Mesenchymal stem cell (in vitro differentiated cells and primary cell): ENCODE measurements around the gene IRAK1BP1.
"Not testable (repeated sequence)": the region's sequence is repeated elsewhere in the genome, so short reads cannot be mapped to it uniquely, and the experiment has no call there.

Source experiments
- DNase-seq: peaks from one replicate; pipeline ENCODE4 v3.0.0-alpha.2; 2013
- H2AFZ ChIP-seq: one replicate; pipeline ENCODE4 v1.6.1; 2013; ENCODE audit warnings: low read depth, mild to moderate bottlenecking, control low read depth, inconsistent platforms, low read length, moderate library complexity
- H2AK5ac ChIP-seq: 2 replicates; pipeline ENCODE4 v1.6.1; 2013; ENCODE audit warnings: low read length, moderate library complexity, mild to moderate bottlenecking, inconsistent platforms; ENCODE audit not compliant: severe bottlenecking
- H2BK120ac ChIP-seq: one replicate; pipeline ENCODE4 v1.6.1; 2013; ENCODE audit warnings: low read depth, mild to moderate bottlenecking, inconsistent platforms, low read length, moderate library complexity
- H2BK12ac ChIP-seq, 2 experiments: one replicate each; pipeline ENCODE4 v1.6.1; 2013; ENCODE audit warnings: inconsistent platforms in 2 of 2, low read length in 2 of 2, mild to moderate bottlenecking in 2 of 2, moderate library complexity in 2 of 2, control low read depth in 1 of 2
- H2BK15ac ChIP-seq: one replicate; pipeline ENCODE4 v1.6.1; 2013; ENCODE audit warnings: mild to moderate bottlenecking, low read depth, inconsistent platforms; ENCODE audit not compliant: poor library complexity, severe bottlenecking
- H2BK5ac ChIP-seq: 2 replicates; pipeline ENCODE4 v1.6.1; 2013; ENCODE audit warnings: low read depth, mild to moderate bottlenecking, low read length, control low read depth, inconsistent platforms; ENCODE audit not compliant: poor library complexity, severe bottlenecking
- H3K14ac ChIP-seq, 2 experiments: one replicate each; pipeline ENCODE4 v1.6.1; 2013; ENCODE audit warnings: inconsistent platforms in 2 of 2, low read length in 2 of 2, control low read depth in 1 of 2, mild to moderate bottlenecking in 1 of 2, moderate library complexity in 1 of 2
- H3K18ac ChIP-seq, 2 experiments: one replicate each; pipeline ENCODE4 v1.6.1; 2013; ENCODE audit warnings: inconsistent platforms in 2 of 2, low read length in 2 of 2, control low read depth in 1 of 2, low read depth in 1 of 2, mild to moderate bottlenecking in 1 of 2
- H3K23ac ChIP-seq, 2 experiments: one replicate each; pipeline ENCODE4 v1.6.1; 2013; ENCODE audit warnings: inconsistent platforms in 2 of 2, low read length in 2 of 2, mild to moderate bottlenecking in 2 of 2, moderate library complexity in 2 of 2, control low read depth in 1 of 2
- H3K27ac ChIP-seq: 2 replicates; pipeline ENCODE4 v1.5.1; 2013; ENCODE audit warnings: mild to moderate bottlenecking, moderate library complexity, low read length, control low read depth, inconsistent platforms; ENCODE audit not compliant: poor library complexity, severe bottlenecking
- H3K27me3 ChIP-seq, 2 experiments: 2 replicates each; pipeline versions ENCODE4 v1.6.1 to v1.7.0; 2013; ENCODE audit warnings: low read length in 2 of 2, mild to moderate bottlenecking in 2 of 2, moderate library complexity in 2 of 2, control low read depth in 1 of 2, inconsistent platforms in 1 of 2; ENCODE audit not compliant: control insufficient read depth in 1 of 2, insufficient read depth in 1 of 2
- H3K36me3 ChIP-seq, 2 experiments: 2 replicates each; pipeline versions ENCODE4 v1.6.1 to v1.7.0; 2013; ENCODE audit warnings: low read length in 2 of 2, control low read depth in 1 of 2, inconsistent platforms in 1 of 2, low read depth in 1 of 2, mild to moderate bottlenecking in 1 of 2; ENCODE audit not compliant: insufficient read depth in 2 of 2, control insufficient read depth in 1 of 2
- H3K4ac ChIP-seq, 2 experiments: one replicate each; pipeline ENCODE4 v1.6.1; 2013; ENCODE audit warnings: inconsistent platforms in 2 of 2, low read length in 2 of 2, mild to moderate bottlenecking in 2 of 2, moderate library complexity in 2 of 2, control low read depth in 1 of 2, low read depth in 1 of 2
- H3K4me1 ChIP-seq: 2 replicates; pipeline ENCODE4 v1.6.1; 2013; ENCODE audit warnings: low read depth, low read length, control low read depth; ENCODE audit not compliant: control insufficient read depth, insufficient read depth
- H3K4me2 ChIP-seq: 2 replicates; pipeline ENCODE4 v1.6.1; 2013; ENCODE audit warnings: low read length, mild to moderate bottlenecking, inconsistent platforms; ENCODE audit not compliant: poor library complexity, severe bottlenecking
- H3K4me3 ChIP-seq, 2 experiments: 2 replicates each; pipeline versions ENCODE4 v1.5.1 to v1.7.0; 2013; ENCODE audit warnings: low read length in 2 of 2, mild to moderate bottlenecking in 2 of 2, control low read depth in 1 of 2, low read depth in 1 of 2; ENCODE audit not compliant: insufficient read depth in 1 of 2
- H3K79me1 ChIP-seq: replicated peaks from 2 replicates; pipeline ENCODE4 v1.6.1; 2013; ENCODE audit warnings: mild to moderate bottlenecking, control low read depth, low read length, inconsistent platforms; ENCODE audit not compliant: poor library complexity, severe bottlenecking
- H3K9ac ChIP-seq: 2 replicates; pipeline ENCODE4 v1.7.0; 2013; ENCODE audit warnings: mild to moderate bottlenecking, low read length, moderate library complexity
- H3K9me3 ChIP-seq: 2 replicates; pipeline ENCODE4 v1.7.0; 2013; ENCODE audit warnings: mild to moderate bottlenecking, low read length; ENCODE audit not compliant: control insufficient read depth
- H4K8ac ChIP-seq: one replicate; pipeline ENCODE4 v1.6.1; 2013; ENCODE audit warnings: inconsistent platforms, mild to moderate bottlenecking, low read length, moderate library complexity
- H4K91ac ChIP-seq: one replicate; pipeline ENCODE4 v1.6.1; 2013; ENCODE audit warnings: mild to moderate bottlenecking, low read length, inconsistent platforms
- whole genome bisulfite sequencing: methylation state at CpG from one replicate; pipeline ENCODE4 v1.1.7; 2013; ENCODE audit warnings: mixed read lengths; 5-methylcytosine and 5-hydroxymethylcytosine counted together

The IRAK1BP1 gene

DNA sequence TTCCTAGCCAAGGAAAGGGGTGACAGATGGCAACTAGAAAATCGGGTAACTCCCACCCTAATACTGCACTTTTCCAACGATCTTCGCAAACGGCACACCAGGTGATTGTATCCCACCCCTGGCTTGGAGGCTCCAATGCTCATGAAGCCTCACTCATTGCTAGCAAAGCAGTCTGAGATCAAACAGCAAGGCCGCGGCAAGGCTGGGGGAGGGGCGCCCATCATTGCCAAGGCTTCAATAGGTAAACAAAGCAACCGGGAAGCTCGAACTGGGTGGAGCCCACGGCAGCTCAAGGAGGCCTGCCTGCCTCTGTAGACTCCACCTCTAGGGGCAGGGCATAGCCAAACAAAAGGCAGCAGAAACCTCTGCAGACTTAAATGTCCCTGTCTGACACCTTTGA lies 53.8 kb downstream of the IRAK1BP1 start:
- H3K9ac ChIP-seq, H2AFZ ChIP-seq, H3K4me3 ChIP-seq, H3K27me3 ChIP-seq, H2AK5ac ChIP-seq, H3K14ac ChIP-seq, H2BK15ac ChIP-seq, DNase-seq, H4K91ac ChIP-seq, H2BK12ac ChIP-seq, H2BK5ac ChIP-seq, H3K23ac ChIP-seq, H4K8ac ChIP-seq, H3K4me1 ChIP-seq, H3K79me1 ChIP-seq, H3K36me3 ChIP-seq, H3K4ac ChIP-seq, H3K18ac ChIP-seq, H3K27ac ChIP-seq, H3K4me2 ChIP-seq, H2BK120ac ChIP-seq: not testable (repeated sequence)
- WGBS = 95% methylated on average over 10 of the region's 10 CpGs
- H3K9me3 ChIP-seq = peaks cover 37% of the 10 kb centered on the region

DNA sequence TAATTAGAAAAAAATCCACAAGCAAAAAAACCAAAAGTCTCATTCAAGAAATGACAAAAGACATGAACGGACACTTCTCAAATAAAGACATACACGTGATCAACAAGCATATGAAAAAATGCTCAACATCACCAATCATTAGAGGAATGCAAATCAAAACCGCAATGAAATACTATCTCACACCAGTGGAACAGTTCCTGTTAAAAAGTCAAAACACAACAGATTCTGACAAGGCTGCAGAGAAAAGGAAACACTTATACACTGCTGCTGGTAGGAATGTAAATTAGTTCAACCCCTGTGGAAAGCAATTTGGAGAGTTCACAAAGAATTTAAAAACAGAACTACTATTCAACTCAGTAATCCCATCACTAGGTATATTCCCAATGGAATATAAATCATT lies 58.0 kb downstream of the IRAK1BP1 start:
- no peak overlapping the region for H3K18ac ChIP-seq
- H3K4me1 ChIP-seq = no peaks in the 10 kb centered on the region
- no peak overlapping the region for H2BK12ac ChIP-seq
- no peak for DNase-seq
- no peak overlapping the region for H3K4ac ChIP-seq
- H2AK5ac ChIP-seq = no peak overlapping the region
- H4K91ac ChIP-seq = no peak overlapping the region
- H3K4me2 ChIP-seq = no peak overlapping the region
- no peak overlapping the region for H3K14ac ChIP-seq
- 82% methylated on average over 3 of the region's 3 CpGs for WGBS
- H2BK15ac ChIP-seq = no peak overlapping the region
- H3K27me3 ChIP-seq = no peaks in the 10 kb centered on the region
- no peak overlapping the region for H2BK5ac ChIP-seq
- no peak overlapping the region for H3K9ac ChIP-seq
- no peaks in the 10 kb centered on the region for H3K79me1 ChIP-seq
- no peak overlapping the region for H4K8ac ChIP-seq
- no peak overlapping the region for H3K23ac ChIP-seq
- H3K27ac ChIP-seq = no peak overlapping the region
- H3K4me3 ChIP-seq = no peak overlapping the region
- peaks cover 13% of the 10 kb centered on the region for H3K9me3 ChIP-seq
- no peak overlapping the region for H2AFZ ChIP-seq
- no peak overlapping the region for H2BK120ac ChIP-seq
- no peaks in the 10 kb centered on the region for H3K36me3 ChIP-seq

DNA sequence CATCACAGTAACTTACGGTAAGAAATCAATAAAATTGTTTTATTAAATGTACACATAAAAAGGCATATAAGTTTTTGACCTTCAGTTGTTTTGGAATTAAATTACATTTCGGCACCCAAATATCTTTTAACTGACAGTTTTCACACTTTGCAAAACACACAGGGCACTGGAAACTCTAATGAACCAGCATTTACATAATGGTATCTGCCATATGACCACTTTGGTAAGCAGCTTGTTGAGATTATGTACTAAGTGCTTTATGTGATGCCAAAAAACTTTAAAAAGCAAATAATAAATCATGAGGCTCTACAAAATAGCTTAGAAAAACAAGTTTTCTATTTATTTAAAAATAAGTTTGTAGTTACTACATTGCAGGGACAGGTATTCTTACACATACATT lies 68.2 kb downstream of the IRAK1BP1 start:
- H3K27ac ChIP-seq = no peak overlapping the region
- H4K91ac ChIP-seq = no peak overlapping the region
- H2BK5ac ChIP-seq = no peak overlapping the region
- H3K14ac ChIP-seq = no peak overlapping the region
- WGBS = no CpG with 5 or more reads among the region's 2 CpGs
- no peak overlapping the region for H3K4me2 ChIP-seq
- H2AFZ ChIP-seq = no peak overlapping the region
- no peak overlapping the region for H2AK5ac ChIP-seq
- DNase-seq = no peak
- H3K9ac ChIP-seq = no peak overlapping the region
- H3K4me1 ChIP-seq = no peaks in the 10 kb centered on the region
- H3K27me3 ChIP-seq = no peaks in the 10 kb centered on the region
- H3K79me1 ChIP-seq = peaks cover under 1% of the 10 kb centered on the region
- H3K18ac ChIP-seq = no peak overlapping the region
- H2BK12ac ChIP-seq = no peak overlapping the region
- peaks cover 3 to 33% of the 10 kb centered on the region in 2 experiments for H3K36me3 ChIP-seq
- no peak overlapping the region for H4K8ac ChIP-seq
- no peak overlapping the region for H3K23ac ChIP-seq
- no peak overlapping the region for H2BK15ac ChIP-seq
- H3K4me3 ChIP-seq = no peak overlapping the region
- H3K9me3 ChIP-seq = peaks cover 6% of the 10 kb centered on the region
- H2BK120ac ChIP-seq = no peak overlapping the region
- H3K4ac ChIP-seq = no peak overlapping the region

DNA sequence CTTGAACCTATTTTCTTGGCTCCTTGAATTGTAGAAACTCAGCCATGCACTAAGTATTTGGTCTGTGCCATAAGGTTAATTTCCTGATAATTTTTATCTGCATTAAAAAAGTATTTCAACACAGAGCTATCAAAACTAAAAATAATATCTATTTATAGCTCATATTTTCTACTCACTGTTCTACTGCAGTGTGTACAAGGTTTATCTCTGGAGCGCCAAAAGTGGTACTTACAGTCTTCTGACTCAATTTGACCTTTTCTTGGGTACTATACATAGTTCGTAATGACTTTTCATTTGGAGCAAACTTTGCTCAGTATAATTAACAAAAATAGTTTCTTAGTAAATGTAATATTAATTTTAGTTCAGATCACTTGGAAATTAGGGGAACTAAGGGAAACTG lies 69.2 kb downstream of the IRAK1BP1 start:
- no peak overlapping the region for H2AK5ac ChIP-seq
- peaks cover 6% of the 10 kb centered on the region for H3K9me3 ChIP-seq
- no peak overlapping the region for H2AFZ ChIP-seq
- H2BK5ac ChIP-seq = no peak overlapping the region
- WGBS = 100% methylated on average over 1 of the region's 2 CpGs
- no peak overlapping the region for H3K27ac ChIP-seq
- DNase-seq = no peak
- no peak overlapping the region for H4K91ac ChIP-seq
- H3K18ac ChIP-seq = no peak overlapping the region
- H2BK12ac ChIP-seq = no peak overlapping the region
- H3K27me3 ChIP-seq = no peaks in the 10 kb centered on the region
- no peak overlapping the region for H3K4me3 ChIP-seq
- no peak overlapping the region for H4K8ac ChIP-seq
- no peak overlapping the region for H2BK120ac ChIP-seq
- no peak overlapping the region for H3K4me2 ChIP-seq
- no peaks in the 10 kb centered on the region for H3K4me1 ChIP-seq
- no peak overlapping the region for H3K4ac ChIP-seq
- peaks cover 3 to 42% of the 10 kb centered on the region in 2 experiments for H3K36me3 ChIP-seq
- H3K23ac ChIP-seq = no peak overlapping the region
- no peak overlapping the region for H3K14ac ChIP-seq
- H3K9ac ChIP-seq = no peak overlapping the region
- no peak overlapping the region for H2BK15ac ChIP-seq
- peaks cover 2% of the 10 kb centered on the region for H3K79me1 ChIP-seq
